ENCODE results near the gene PAEP.

The PAEP gene

GRCh38 chr9:135615666-135616618 lies 54.4 kb downstream of the PAEP start:
- no peak for DNase-seq (ENCODE audit: low read depth in 2 of 2)

All from activated CD4-positive, alpha-beta T cell treated with anti-CD3 and anti-CD28 coated beads for 24 hours (primary cell).